Astrocyte (in vitro differentiated cells and primary cell): ENCODE data around the gene SALL4. TPM values are rescaled to one million over a fixed set of nuclear protein-coding genes. Genes with fewer than 3 reads are reported as not detected.
"Not testable (repeated sequence)": the region's sequence is repeated elsewhere in the genome, so short reads cannot be mapped to it uniquely, and the experiment has no call there.

Source experiments
- DNase-seq: peaks from one replicate; pipeline ENCODE4 v3.0.0-alpha.2; 2010; ENCODE audit warnings: low read depth
- FAIRE-seq: peaks from 2 replicates; lab custom pipeline; 2011; peaks lifted over from hg19 to GRCh38; lab: Jason Lieb, UNC
- H2AFZ ChIP-seq: 2 replicates; pipeline ENCODE4 v1.6.0; 2012; ENCODE audit warnings: low read depth, low read length, inconsistent platforms
- H3K27ac ChIP-seq: 2 replicates; pipeline ENCODE4 v1.5.1; 2011; ENCODE audit warnings: low read depth, low read length, inconsistent platforms
- H3K27me3 ChIP-seq: 2 replicates; pipeline ENCODE4 v1.6.0; 2011; ENCODE audit warnings: low read length, inconsistent platforms; ENCODE audit not compliant: insufficient read depth
- H3K36me3 ChIP-seq: 2 replicates; pipeline ENCODE4 v1.5.1; 2011; ENCODE audit warnings: low read length, inconsistent platforms; ENCODE audit not compliant: insufficient read depth
- H3K4me1 ChIP-seq: 2 replicates; pipeline ENCODE4 v1.5.1; 2011; ENCODE audit warnings: low read length, inconsistent platforms; ENCODE audit not compliant: insufficient read depth
- H3K4me2 ChIP-seq: 2 replicates; pipeline ENCODE4 v1.6.0; 2012; ENCODE audit warnings: low read length, inconsistent platforms
- H3K4me3 ChIP-seq: 2 replicates; pipeline ENCODE4 v1.5.1; 2011; ENCODE audit warnings: low read depth, mild to moderate bottlenecking, low read length, inconsistent platforms; ENCODE audit not compliant: insufficient read depth
- H3K79me2 ChIP-seq: 2 replicates; pipeline ENCODE4 v1.6.0; 2012; ENCODE audit warnings: mild to moderate bottlenecking, low read length, inconsistent platforms; ENCODE audit not compliant: insufficient read depth
- H3K9ac ChIP-seq: 2 replicates; pipeline ENCODE4 v1.6.0; 2012; ENCODE audit warnings: mild to moderate bottlenecking, low read length, inconsistent platforms
- H3K9me3 ChIP-seq: 2 replicates; pipeline ENCODE4 v1.5.1; 2012; ENCODE audit warnings: low read depth, mild to moderate bottlenecking, low read length, inconsistent platforms; ENCODE audit not compliant: insufficient read depth
- H4K20me1 ChIP-seq: 2 replicates; pipeline ENCODE4 v1.6.0; 2012; ENCODE audit warnings: low read length, inconsistent platforms; ENCODE audit not compliant: insufficient read depth
- H3K27ac Mint-ChIP-seq: one replicate; pipeline ENCODE4 v1.8.0; 2021; ENCODE audit warnings: mild to moderate bottlenecking, mixed read lengths; ENCODE audit not compliant: unreplicated experiment
- H3K27me3 Mint-ChIP-seq: one replicate; pipeline ENCODE4 v1.8.0; 2021; ENCODE audit warnings: low read depth, mixed read lengths; ENCODE audit not compliant: unreplicated experiment
- H3K36me3 Mint-ChIP-seq: one replicate; pipeline ENCODE4 v1.8.0; 2021; ENCODE audit warnings: low read depth, mixed read lengths; ENCODE audit not compliant: unreplicated experiment
- H3K4me1 Mint-ChIP-seq: one replicate; pipeline ENCODE4 v1.8.0; 2021; ENCODE audit warnings: low read depth, mixed read lengths; ENCODE audit not compliant: unreplicated experiment
- H3K4me3 Mint-ChIP-seq: one replicate; pipeline ENCODE4 v1.8.0; 2021; ENCODE audit warnings: mild to moderate bottlenecking, moderate library complexity, mixed read lengths; ENCODE audit not compliant: unreplicated experiment
- H3K9me3 Mint-ChIP-seq: one replicate; pipeline ENCODE4 v1.8.0; 2021; ENCODE audit warnings: mild to moderate bottlenecking, mixed read lengths; ENCODE audit not compliant: unreplicated experiment
- CTCF ChIP-seq: IDR thresholded peaks from 2 replicates; pipeline ENCODE4 v1.5.1; 2011; ENCODE audit warnings: low read depth, mild to moderate bottlenecking, inconsistent platforms, low read length, moderate library complexity; ENCODE audit not compliant: insufficient read depth
- EZH2 ChIP-seq: IDR thresholded peaks from 2 replicates; pipeline ENCODE4 v1.6.1; 2012; ENCODE audit warnings: mild to moderate bottlenecking, low read length, inconsistent platforms; ENCODE audit not compliant: insufficient read depth
- total RNA-seq: library from RNA; stranded (reverse); gene quantifications from 2 replicates; pipeline ENCODE4 v1.2.1, GENCODE V29; 2021

SALL4 gene
- total RNA-seq, 1 donor from 2014 or later = 21.7 TPM

GRCh38 chr20:51789434-51789833 is 12.9 kb downstream of the SALL4 start:
- no peak overlapping the region for H3K27ac Mint-ChIP-seq
- H3K9me3 Mint-ChIP-seq = no peaks in the 10 kb centered on the region
- Histone ChIP-seq H3K4me2 (no peak overlapping the region), H2AFZ (no peak overlapping the region), H4K20me1 (no peaks in the 10 kb centered on the region), H3K4me1 (no peaks in the 10 kb centered on the region), H3K27ac (no peak overlapping the region), H3K79me2 (no peaks in the 10 kb centered on the region), H3K9ac (no peak overlapping the region), H3K4me3 (no peak overlapping the region), H3K36me3 (no peaks in the 10 kb centered on the region), H3K9me3 (no peaks in the 10 kb centered on the region), H3K27me3 (no peaks in the 10 kb centered on the region)
- no peak overlapping the region for H3K4me3 Mint-ChIP-seq
- peaks cover 3% of the 10 kb centered on the region for H3K4me1 Mint-ChIP-seq
- FAIRE-seq (no peak), DNase-seq (no peak)
- H3K36me3 Mint-ChIP-seq = peaks cover 26% of the 10 kb centered on the region
- no peak for TF ChIP-seq CTCF
- TF ChIP-seq EZH2 = no peak
- no peaks in the 10 kb centered on the region for H3K27me3 Mint-ChIP-seq

DNA sequence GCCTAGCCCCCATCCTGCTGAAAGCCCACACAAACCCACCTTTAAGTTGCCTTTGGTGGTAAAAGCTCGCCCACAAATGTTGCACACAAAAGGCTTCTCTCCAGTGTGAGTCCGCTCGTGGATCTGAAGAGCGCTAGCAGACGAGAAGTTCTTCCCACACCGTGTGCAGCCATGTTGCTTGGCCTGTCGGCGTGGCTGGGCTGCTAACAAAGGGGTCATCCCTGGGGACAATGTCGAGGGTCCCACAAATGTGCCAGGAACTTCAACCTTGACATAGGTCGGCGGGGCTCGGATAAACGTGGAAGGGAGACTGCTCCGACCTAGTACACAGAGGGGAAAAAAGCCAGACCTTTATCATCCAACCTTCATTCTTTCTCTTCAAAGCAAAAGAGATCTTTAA is 13.5 kb downstream of the SALL4 start:
- no peak overlapping the region for H3K4me2 ChIP-seq
- H3K27me3 ChIP-seq = no peaks in the 10 kb centered on the region
- Mint-ChIP-seq H3K27ac (no peak overlapping the region), H3K4me1 (peaks cover 3% of the 10 kb centered on the region), H3K36me3 (peaks cover 28% of the 10 kb centered on the region), H3K9me3 (no peaks in the 10 kb centered on the region), H3K27me3 (no peaks in the 10 kb centered on the region), H3K4me3 (no peak overlapping the region)
- no peak overlapping the region for H3K27ac ChIP-seq
- no peak overlapping the region for H3K9ac ChIP-seq
- TF ChIP-seq CTCF (no peak), EZH2 (no peak)
- H3K9me3 ChIP-seq = no peaks in the 10 kb centered on the region
- no peaks in the 10 kb centered on the region for H3K36me3 ChIP-seq
- no peaks in the 10 kb centered on the region for H4K20me1 ChIP-seq
- no peaks in the 10 kb centered on the region for H3K4me1 ChIP-seq
- DNase-seq = no peak
- H3K4me3 ChIP-seq = no peak overlapping the region
- H2AFZ ChIP-seq = no peak overlapping the region
- no peak for FAIRE-seq
- no peaks in the 10 kb centered on the region for H3K79me2 ChIP-seq

GRCh38 chr20:51784299-51784698 is 18.0 kb downstream of the SALL4 start:
- FAIRE-seq = no peak
- peaks cover 30% of the 10 kb centered on the region for H3K36me3 Mint-ChIP-seq

DNA sequence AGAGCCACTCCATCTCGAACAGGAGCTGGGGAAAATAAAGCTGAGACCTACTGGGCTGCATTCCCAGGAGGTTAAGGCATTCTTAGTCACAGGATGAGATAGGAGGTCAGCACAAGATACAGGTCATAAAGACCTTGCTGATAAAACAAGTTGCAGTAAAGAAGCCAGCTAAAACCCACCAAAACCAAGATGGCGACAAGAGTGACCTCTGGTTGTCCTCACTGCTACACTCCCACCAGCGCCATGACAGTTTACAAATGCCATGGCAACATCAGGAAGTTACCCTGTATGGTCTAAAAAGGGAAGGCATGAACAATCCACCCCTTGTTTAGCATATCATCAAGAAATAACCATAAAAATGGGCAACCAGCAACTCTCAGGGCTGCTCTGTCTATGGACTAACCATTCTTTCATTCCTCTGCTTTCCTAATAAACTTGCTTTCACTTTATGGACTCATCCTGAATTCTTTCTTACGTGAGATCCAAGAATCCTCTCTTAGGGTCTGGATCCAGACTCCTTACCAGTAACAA is 24.0 kb downstream of the SALL4 start:
- H3K36me3 Mint-ChIP-seq = peaks cover 31% of the 10 kb centered on the region
- H3K9me3 Mint-ChIP-seq = peaks cover 16% of the 10 kb centered on the region
- not testable (repeated sequence) for H3K4me3 Mint-ChIP-seq, H2AFZ ChIP-seq, H3K4me1 ChIP-seq, H3K27ac ChIP-seq, H3K4me2 ChIP-seq, DNase-seq, H4K20me1 ChIP-seq, H3K27me3 ChIP-seq, H3K9ac ChIP-seq, H3K9me3 ChIP-seq, H3K36me3 ChIP-seq, H3K27me3 Mint-ChIP-seq, H3K79me2 ChIP-seq, FAIRE-seq, H3K4me1 Mint-ChIP-seq, H3K27ac Mint-ChIP-seq, H3K4me3 ChIP-seq

More at GRCh38 chr20:51784299-51784698, 18.0 kb downstream of the SALL4 start:
- TF ChIP-seq CTCF = no peak
- TF ChIP-seq EZH2 = no peak
- Mint-ChIP-seq H3K4me3 (no peak overlapping the region), H3K9me3 (peaks cover 5% of the 10 kb centered on the region), H3K27me3 (no peaks in the 10 kb centered on the region), H3K4me1 (no peaks in the 10 kb centered on the region), H3K27ac (no peak overlapping the region)
- Histone ChIP-seq H3K9ac (no peak overlapping the region), H4K20me1 (no peaks in the 10 kb centered on the region), H3K4me1 (no peaks in the 10 kb centered on the region), H3K27me3 (no peaks in the 10 kb centered on the region), H3K79me2 (no peaks in the 10 kb centered on the region), H2AFZ (no peak overlapping the region), H3K27ac (no peak overlapping the region), H3K36me3 (no peaks in the 10 kb centered on the region), H3K9me3 (no peaks in the 10 kb centered on the region), H3K4me2 (no peak overlapping the region), H3K4me3 (no peak overlapping the region)
- DNase-seq = no peak
